ENCODE results near the gene ALDH5A1. TPM values are rescaled to one million over a fixed set of nuclear protein-coding genes. Genes with fewer than 3 reads are reported as not detected.
A peak's percentile ranks its signal among the peaks of the same experiment; 100 is the strongest.

ALDH5A1 gene
- total and polyA plus RNA-seq, 2 of the 13 experiments (the other 11 are each of a cell fraction or from before 2014, with no cell fraction given): 12.8 to 32.5 TPM

DNA sequence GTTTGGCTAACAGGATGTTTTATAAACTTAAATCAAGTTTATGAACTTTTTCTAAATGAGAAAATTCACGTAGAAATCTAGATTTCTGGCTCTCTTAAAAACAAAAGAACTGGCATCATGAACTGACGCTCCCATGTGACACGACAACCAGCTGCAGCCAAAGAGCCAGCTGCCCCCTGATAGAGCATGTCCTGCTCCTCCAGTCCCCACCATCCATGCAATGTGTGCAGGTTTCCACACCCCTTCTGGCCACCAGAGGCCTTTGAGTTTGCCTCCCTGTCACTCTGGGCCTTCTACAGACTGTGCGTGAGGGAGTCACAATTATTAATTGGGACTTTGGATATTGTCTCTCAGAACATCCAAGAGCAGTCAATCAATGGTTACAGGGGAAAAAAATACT lies 3.8 kb upstream of the ALDH5A1 start (continued):
- TF ChIP-seq MAFK (conservative IDR thresholded peaks at IDR 0.05 in 1 of 2, IDR thresholded peaks at IDR 0.05 in 1 of 2; ENCODE audit: low read length in 2 of 2) (no peak), ZMYM3 (CRISPR knock-in tag; IDR thresholded peaks at IDR 0.05) (no peak)

DNA sequence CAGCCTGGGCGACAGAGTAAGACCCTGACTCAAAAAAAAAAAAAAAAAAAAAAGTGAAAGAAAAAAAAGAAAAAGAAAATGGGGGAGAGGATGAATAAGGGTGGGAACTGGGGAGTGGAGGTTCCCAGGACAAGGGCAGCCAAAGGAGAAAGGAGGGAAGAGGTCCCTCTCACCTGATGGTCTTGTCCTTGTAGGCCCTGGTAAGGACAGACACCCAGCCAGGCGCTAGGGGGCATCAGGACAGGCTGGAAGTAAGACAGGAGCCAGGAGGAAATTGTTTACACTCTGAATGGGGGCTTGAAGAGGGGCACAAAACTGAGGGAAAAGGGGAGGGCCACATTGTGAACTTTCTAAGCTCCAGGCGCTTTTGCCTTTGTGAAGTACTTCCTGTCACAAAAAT lies 2.3 kb upstream of the ALDH5A1 start:
- intact Hi-C loops (cut with micrococcal nuclease; ENCODE audit: unreplicated experiment): loop anchor here (10.0 kb wide), 2 partner anchors 202 to 208 kb away; no protein-coding TSS in a partner anchor
- WGBS (ENCODE audit: low lambda C conversion rate): 63% methylated on average over 3 of the region's 3 CpGs

More for the DNA sequence above, 2.3 kb upstream of the ALDH5A1 start:
- in situ Hi-C loops (cut with HindIII; ENCODE audit: extremely low pct_ligation_motif_present, low pct_unique_long_range_greater_than_20kb): no loop called here
- TF ChIP-seq, protein P1, sequence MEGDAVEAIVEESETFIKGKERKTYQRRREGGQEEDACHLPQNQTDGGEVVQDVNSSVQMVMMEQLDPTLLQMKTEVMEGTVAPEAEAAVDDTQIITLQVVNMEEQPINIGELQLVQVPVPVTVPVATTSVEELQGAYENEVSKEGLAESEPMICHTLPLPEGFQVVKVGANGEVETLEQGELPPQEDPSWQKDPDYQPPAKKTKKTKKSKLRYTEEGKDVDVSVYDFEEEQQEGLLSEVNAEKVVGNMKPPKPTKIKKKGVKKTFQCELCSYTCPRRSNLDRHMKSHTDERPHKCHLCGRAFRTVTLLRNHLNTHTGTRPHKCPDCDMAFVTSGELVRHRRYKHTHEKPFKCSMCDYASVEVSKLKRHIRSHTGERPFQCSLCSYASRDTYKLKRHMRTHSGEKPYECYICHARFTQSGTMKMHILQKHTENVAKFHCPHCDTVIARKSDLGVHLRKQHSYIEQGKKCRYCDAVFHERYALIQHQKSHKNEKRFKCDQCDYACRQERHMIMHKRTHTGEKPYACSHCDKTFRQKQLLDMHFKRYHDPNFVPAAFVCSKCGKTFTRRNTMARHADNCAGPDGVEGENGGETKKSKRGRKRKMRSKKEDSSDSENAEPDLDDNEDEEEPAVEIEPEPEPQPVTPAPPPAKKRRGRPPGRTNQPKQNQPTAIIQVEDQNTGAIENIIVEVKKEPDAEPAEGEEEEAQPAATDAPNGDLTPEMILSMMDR (CRISPR knock-in tag; IDR thresholded peaks at IDR 0.05): peak; percentile 78
- peak; percentile 33; the same call in 1 of the 2 replicates for TF ChIP-seq ZFY (CRISPR knock-in tag; IDR thresholded peaks at IDR 0.05)
- no peak for TF ChIP-seq FOXA1 (IDR thresholded peaks at IDR 0.05)
- TF ChIP-seq FOXA1 (CRISPR knock-in tag; IDR thresholded peaks at IDR 0.05): no peak
- TF ChIP-seq ZFX (CRISPR knock-in tag; IDR thresholded peaks at IDR 0.05; ENCODE audit: low read depth): 0 out of 2 replicates have a peak, but pooled peaks have one; percentile 28
- no peak for TF ChIP-seq ZNF317 (CRISPR knock-in tag; IDR thresholded peaks at IDR 0.05)
- peak; percentile 64 for TF ChIP-seq SMC3 (IDR thresholded peaks at IDR 0.05; ENCODE audit: low read length)
- TF ChIP-seq STAG1 (CRISPR knock-in tag; IDR thresholded peaks at IDR 0.05): peak; percentile 58
- peak; percentile 82 for TF ChIP-seq XRCC5 (optimal IDR thresholded peaks at IDR 0.05; ENCODE audit: low read length)
- 0 out of 2 replicates have a peak, but pooled peaks have one; percentile 13 for TF ChIP-seq ELF3 (CRISPR knock-in tag; IDR thresholded peaks at IDR 0.05)
- no peak for TF ChIP-seq EHMT2 (IDR thresholded peaks at IDR 0.05; ENCODE audit: borderline replicate concordance, low read depth, low read length)
- TF ChIP-seq PATZ1 (CRISPR knock-in tag; IDR thresholded peaks at IDR 0.05): peak; percentile 58
- TF ChIP-seq RAD21 (CRISPR knock-in tag; IDR thresholded peaks at IDR 0.05): peak; percentile 28; the same call in 1 of the 2 replicates
- Histone ChIP-seq H3K9ac (ENCODE audit: insufficient read depth, low read depth, low read length) (no peak overlapping the region), H4K20me1 (ENCODE audit: insufficient read depth, low read length) (no peaks in the 10 kb centered on the region), H3K79me2 (ENCODE audit: insufficient read depth, low read length) (peaks cover 3% of the 10 kb centered on the region), H3K36me3 (replicated peaks in 1 of 2; ENCODE audit: control insufficient read depth in 1 of 2, insufficient read depth in 2 of 2, low read length in 2 of 2) (peaks cover 1 to 5% of the 10 kb centered on the region in 2 experiments; a peak in 2 of 5 replicates), H3K27me3 (ENCODE audit: control insufficient read depth in 1 of 2, insufficient read depth in 2 of 2, low read length in 2 of 2) (no peaks in the 10 kb centered on the region), H3K27ac (ENCODE audit: extremely low read length, insufficient read depth, low read length) (no peak overlapping the region), H2AFZ (ENCODE audit: low read length) (no peak overlapping the region), H3K4me3 (replicated peaks in 1 of 3; ENCODE audit: insufficient read depth in 1 of 3, low read depth in 2 of 3, low read length in 3 of 3) (no peak overlapping the region), H3K9me3 (ENCODE audit: low read length) (no peaks in the 10 kb centered on the region), H3K4me2 (ENCODE audit: low read depth, low read length) (no peak overlapping the region), H3K4me1 (ENCODE audit: insufficient read depth, low read length) (peaks cover 47% of the 10 kb centered on the region)
- POLR2A ChIA-PET: no interaction called here
- no peak for FAIRE-seq
- DNase-seq (ENCODE audit: low spot score): peak; percentile 58
- no TSS peak for BruUV-seq (replicated peaks)
- ATAC-seq: no peak
- CTCF ChIA-PET (ENCODE audit: low intra/inter-chr PET ratio, low total read pairs): interaction anchor here (1.0 to 2.9 kb wide), 2 partner anchors 29 to 578 kb away, joined by 3 to 21 read pairs; no protein-coding TSS in a partner anchor

Data from HepG2 (cell line).